ENCODE measurements around the gene TBC1D21. TPM values are rescaled to one million over a fixed set of nuclear protein-coding genes. Genes with fewer than 3 reads are reported as not detected.

Gene TBC1D21
- total RNA-seq, 1 experiment from 2014 or later: not detected

DNA sequence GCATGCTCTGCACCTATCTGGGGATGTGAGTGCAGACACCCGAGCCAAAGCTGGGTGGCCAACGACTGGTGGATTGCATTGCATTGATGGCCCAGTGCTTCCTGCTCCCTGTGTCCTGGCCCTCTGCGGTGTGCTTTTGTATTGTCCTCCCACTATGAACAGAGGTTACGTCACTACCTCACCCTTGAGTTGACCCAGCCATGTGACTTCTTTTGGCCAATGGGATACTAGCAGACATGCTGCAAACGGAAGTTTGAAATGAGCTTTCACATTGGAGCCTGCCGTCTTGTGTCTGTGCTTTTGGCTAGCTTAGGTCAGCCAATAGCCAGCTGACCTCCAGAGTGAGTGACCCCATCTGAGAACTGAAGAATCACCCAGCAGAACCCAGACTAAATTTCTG, 15.3 kb upstream of the TBC1D21 start:
- H2BK12ac ChIP-seq (ENCODE audit: insufficient read length, low read depth, low read length): no peak overlapping the region
- H2AK5ac ChIP-seq (ENCODE audit: insufficient read length, low read length): no peak overlapping the region
- no peak overlapping the region for H2BK120ac ChIP-seq (ENCODE audit: low read depth, low read length, poor library complexity, severe bottlenecking)
- H3K27ac ChIP-seq (ENCODE audit: insufficient read length, low read depth, low read length): no peak overlapping the region
- Mint-ChIP-seq H3K27me3 (ENCODE audit: low read depth) (peaks cover 4% of the 10 kb centered on the region), H3K36me3 (ENCODE audit: insufficient read depth in 1 of 3, low read depth in 3 of 3) (peaks cover 0 to 2% (median 0%) of the 10 kb centered on the region in 3 experiments; a peak in 4 of 7 replicates), H3K4me1 (peaks cover 16 to 17% of the 10 kb centered on the region in 2 experiments), H3K9me3 (peaks cover 1 to 3% of the 10 kb centered on the region in 2 experiments), H3K27ac (no peak overlapping the region; a peak in 1 of 7 replicates), H3K4me3 (no peak overlapping the region)
- no peak overlapping the region for H3K4me2 ChIP-seq (ENCODE audit: insufficient read depth, insufficient read length, low read length)
- no peak overlapping the region for H3K9ac ChIP-seq (ENCODE audit: extremely low read depth, insufficient read length, low read length)
- H3K79me2 ChIP-seq (ENCODE audit: insufficient read depth, low read length): no peaks in the 10 kb centered on the region
- H3K27me3 ChIP-seq (ENCODE audit: insufficient read depth, low read length): no peaks in the 10 kb centered on the region
- no peak overlapping the region for H3K23ac ChIP-seq (ENCODE audit: insufficient read length, low read depth, low read length)
- peak; percentile 20 for DNase-seq
- no peak overlapping the region for H3K14ac ChIP-seq (ENCODE audit: insufficient read depth, low read length)
- no peaks in the 10 kb centered on the region for H3K79me1 ChIP-seq (ENCODE audit: insufficient read depth, low read depth, low read length, poor library complexity, severe bottlenecking)
- no peak overlapping the region for H3K4ac ChIP-seq (ENCODE audit: low read depth, low read length)
- no peak overlapping the region for H2BK15ac ChIP-seq (ENCODE audit: low read depth, low read length)
- no peak overlapping the region for H3K56ac ChIP-seq (ENCODE audit: insufficient read length, low read depth, low read length)
- no peak overlapping the region for H2AFZ ChIP-seq (ENCODE audit: low read length)
- no peak overlapping the region for H3K18ac ChIP-seq (ENCODE audit: insufficient read length, low read depth, low read length)
- peaks cover 5% of the 10 kb centered on the region; the same call in 1 of the 2 replicates for H3K4me1 ChIP-seq (ENCODE audit: insufficient read depth, low read length)
- no peaks in the 10 kb centered on the region for H3K9me3 ChIP-seq (ENCODE audit: control insufficient read depth, low read depth, low read length)
- H3K23me2 ChIP-seq (ENCODE audit: insufficient read length, low read depth, low read length, poor library complexity, severe bottlenecking): no peaks in the 10 kb centered on the region
- no peak overlapping the region for H2BK20ac ChIP-seq (ENCODE audit: low read depth, low read length, poor library complexity, severe bottlenecking)
- no peak for TF ChIP-seq CTCF (conservative IDR thresholded peaks at IDR 0.05)
- no peak overlapping the region for H4K5ac ChIP-seq (ENCODE audit: insufficient read length, low read depth, low read length)
- no CpG with 5 or more reads among the region's 6 CpGs for WGBS (ENCODE audit: extremely low coverage, insufficient read length, low lambda C conversion rate)
- H4K8ac ChIP-seq (replicated peaks; ENCODE audit: insufficient read length, low read depth, low read length): no peak overlapping the region
- no peak overlapping the region for H2BK5ac ChIP-seq (ENCODE audit: insufficient read length, low read length)
- no peaks in the 10 kb centered on the region for H4K20me1 ChIP-seq (ENCODE audit: control insufficient read depth, insufficient read depth, insufficient read length)
- no peak overlapping the region for H3T11ph ChIP-seq (ENCODE audit: low read length)
- no peak overlapping the region for H4K91ac ChIP-seq (ENCODE audit: insufficient read length, low read depth, low read length)

All from H9 (cell line).